ENCODE measurements around the gene UBE2B.
"Not testable (repeated sequence)": the region's sequence is repeated elsewhere in the genome, so short reads cannot be mapped to it uniquely, and the experiment has no call there.

The UBE2B gene

GRCh38 chr5:134411546-134412266 is 40.3 kb downstream of the UBE2B start, which contains the start of gene CDKN2AIPNL:
Gene CDKN2AIPNL, minus strand, starts transcription at chr5:134411881. Its CDS starts 27 bp downstream, at chr5:134411854.
- in situ Hi-C loops (cut with MboI; ENCODE audit: low pct_unique_long_range_greater_than_20kb, low sequenced_read_pairs, unreplicated experiment) = no loop called here
- peak; percentile 98 for TF ChIP-seq CTCF (IDR thresholded peaks at IDR 0.05; ENCODE audit: extremely low read depth, insufficient read depth, missing control alignments)
- peak; percentile 95 for DNase-seq (ENCODE audit: low spot score)

DNA sequence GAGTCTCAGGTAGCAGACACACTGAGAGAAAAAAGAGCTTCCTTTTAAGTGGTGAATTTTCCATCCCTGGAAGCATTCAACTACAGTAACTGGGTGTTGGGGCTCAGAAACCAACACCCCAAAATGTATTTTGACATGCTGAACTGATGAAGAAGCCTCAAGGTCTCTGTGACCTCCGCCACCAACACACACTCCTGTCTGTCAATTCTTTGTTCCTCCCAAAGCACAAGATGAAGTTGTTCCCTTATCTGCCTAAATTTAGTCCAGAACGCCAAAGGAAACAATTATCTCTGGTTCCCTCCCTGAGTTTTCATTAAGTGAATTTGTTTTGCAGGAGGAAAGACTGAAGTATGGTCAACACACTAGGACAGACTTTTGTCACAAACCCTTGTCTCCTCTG is 41.7 kb downstream of the UBE2B start:
- in situ Hi-C loops (cut with MboI; ENCODE audit: low pct_unique_long_range_greater_than_20kb, low sequenced_read_pairs, unreplicated experiment) = no loop called here
- no peak for DNase-seq (ENCODE audit: low spot score)
- TF ChIP-seq CTCF (IDR thresholded peaks at IDR 0.05; ENCODE audit: extremely low read depth, insufficient read depth, missing control alignments) = no peak

GRCh38 chr5:134417707-134418106 is 46.3 kb downstream of the UBE2B start:
- TF ChIP-seq CTCF (IDR thresholded peaks at IDR 0.05; ENCODE audit: extremely low read depth, insufficient read depth, missing control alignments) = no peak
- no peak for DNase-seq (ENCODE audit: low spot score)
- in situ Hi-C loops (cut with MboI; ENCODE audit: low pct_unique_long_range_greater_than_20kb, low sequenced_read_pairs, unreplicated experiment) = no loop called here

- in situ Hi-C loops (cut with MboI; ENCODE audit: low pct_unique_long_range_greater_than_20kb, low sequenced_read_pairs, unreplicated experiment) = no loop called here
- DNase-seq (ENCODE audit: low spot score) = no peak
These were observed 47.6 kb downstream of the UBE2B start for GRCh38 chr5:134418958-134419357.

GRCh38 chr5:134420343-134420742 is 49.0 kb downstream of the UBE2B start:
- no peak for DNase-seq (ENCODE audit: low spot score)
- TF ChIP-seq CTCF (IDR thresholded peaks at IDR 0.05; ENCODE audit: extremely low read depth, insufficient read depth, missing control alignments) = no peak
- in situ Hi-C loops (cut with MboI; ENCODE audit: low pct_unique_long_range_greater_than_20kb, low sequenced_read_pairs, unreplicated experiment) = no loop called here

More at GRCh38 chr5:134418958-134419357, 47.6 kb downstream of the UBE2B start:
- TF ChIP-seq CTCF (IDR thresholded peaks at IDR 0.05; ENCODE audit: extremely low read depth, insufficient read depth, missing control alignments) = no peak

GRCh38 chr5:134421038-134421437 is 49.7 kb downstream of the UBE2B start:
- in situ Hi-C loops (cut with MboI; ENCODE audit: low pct_unique_long_range_greater_than_20kb, low sequenced_read_pairs, unreplicated experiment); DNase-seq (ENCODE audit: low spot score): not testable (repeated sequence)

GRCh38 chr5:134422791-134423365 is 51.5 kb downstream of the UBE2B start:
- in situ Hi-C loops (cut with MboI; ENCODE audit: low pct_unique_long_range_greater_than_20kb, low sequenced_read_pairs, unreplicated experiment) = no loop called here
- no peak for DNase-seq (ENCODE audit: low spot score)
- no peak for TF ChIP-seq CTCF (IDR thresholded peaks at IDR 0.05; ENCODE audit: extremely low read depth, insufficient read depth, missing control alignments)
